ENCODE measurements around the gene OXA1L.
"Not testable (repeated sequence)": the region's sequence is repeated elsewhere in the genome, so short reads cannot be mapped to it uniquely, and the experiment has no call there.

Gene OXA1L

GRCh38 chr14:22791301-22791700 is 24.8 kb downstream of the OXA1L start:
- H4K8ac ChIP-seq (ENCODE audit: low read depth, low read length) = no peak overlapping the region
- DNase-seq (ENCODE audit: low spot score) = no peak
- no peak overlapping the region for H2BK5ac ChIP-seq (ENCODE audit: low read length)
- H3K4me3 ChIP-seq (ENCODE audit: low read length in 2 of 2) = no peak overlapping the region
- no peak overlapping the region for H3K14ac ChIP-seq (ENCODE audit: low read length)
- H2BK15ac ChIP-seq (ENCODE audit: low read length) = no peak overlapping the region
- H3K27me3 ChIP-seq (ENCODE audit: control insufficient read depth in 3 of 3, insufficient read depth in 3 of 3, low read depth in 1 of 3, low read length in 3 of 3) = peaks cover 0 to 8% (median 0%) of the 10 kb centered on the region in 3 experiments
- peak overlapping the region; percentile 16 for H2AFZ ChIP-seq (ENCODE audit: low read length)
- no peak overlapping the region for H2BK12ac ChIP-seq (ENCODE audit: low read length)
- H3K4ac ChIP-seq (ENCODE audit: low read length) = no peak overlapping the region
- no peak overlapping the region for H3K9ac ChIP-seq (ENCODE audit: low read depth, low read length, poor library complexity)
- no peak overlapping the region for H3K18ac ChIP-seq (ENCODE audit: low read length)
- H2BK120ac ChIP-seq (ENCODE audit: low read depth, low read length) = no peak overlapping the region
- no peak overlapping the region for H3K27ac ChIP-seq (replicated peaks; ENCODE audit: low read length)
- no peak overlapping the region for H3K23ac ChIP-seq (ENCODE audit: low read depth, low read length, poor library complexity)
- no peak overlapping the region for H4K91ac ChIP-seq (ENCODE audit: low read depth, low read length, poor library complexity)
- WGBS, 2 donors (ENCODE audit: extremely low coverage in 2 of 2, insufficient read length in 2 of 2, insufficient replicate concordance in 1 of 2) = no CpG with 5 or more reads among the region's 3 CpGs
- H2AK5ac ChIP-seq (ENCODE audit: low read depth, low read length) = no peak overlapping the region
- H3K79me1 ChIP-seq (ENCODE audit: low read depth, low read length) = no peaks in the 10 kb centered on the region
- no peaks in the 10 kb centered on the region for H3K36me3 ChIP-seq (replicated peaks in 1 of 2; ENCODE audit: control insufficient read depth in 2 of 2, insufficient read depth in 2 of 2, low read length in 2 of 2)
- no peaks in the 10 kb centered on the region for H3K9me3 ChIP-seq (replicated peaks in 1 of 2; ENCODE audit: control insufficient read depth in 2 of 2, insufficient read depth in 1 of 2, low read depth in 1 of 2, low read length in 2 of 2)
- H3K4me1 ChIP-seq (ENCODE audit: control insufficient read depth in 2 of 2, insufficient read depth in 1 of 2, low read depth in 1 of 2, low read length in 2 of 2) = no peaks in the 10 kb centered on the region
- H3K4me2 ChIP-seq (ENCODE audit: insufficient read depth, low read length, poor library complexity, severe bottlenecking) = no peak overlapping the region

GRCh38 chr14:22792158-22792557 is 25.7 kb downstream of the OXA1L start:
- H3K9me3 ChIP-seq (replicated peaks in 1 of 2; ENCODE audit: control insufficient read depth in 2 of 2, insufficient read depth in 1 of 2, low read depth in 1 of 2, low read length in 2 of 2) = no peaks in the 10 kb centered on the region
- no peak overlapping the region for H2AK5ac ChIP-seq (ENCODE audit: low read depth, low read length)
- H3K4me3 ChIP-seq (ENCODE audit: low read length in 2 of 2) = no peak overlapping the region
- no peak overlapping the region for H3K9ac ChIP-seq (ENCODE audit: low read depth, low read length, poor library complexity)
- no peak overlapping the region for H2BK12ac ChIP-seq (ENCODE audit: low read length)
- H3K23ac ChIP-seq (ENCODE audit: low read depth, low read length, poor library complexity) = no peak overlapping the region
- no peak overlapping the region for H3K27ac ChIP-seq (replicated peaks; ENCODE audit: low read length)
- H3K36me3 ChIP-seq (replicated peaks in 1 of 2; ENCODE audit: control insufficient read depth in 2 of 2, insufficient read depth in 2 of 2, low read length in 2 of 2) = no peaks in the 10 kb centered on the region
- no peak overlapping the region for H2BK15ac ChIP-seq (ENCODE audit: low read length)
- H3K4me1 ChIP-seq (ENCODE audit: control insufficient read depth in 2 of 2, insufficient read depth in 1 of 2, low read depth in 1 of 2, low read length in 2 of 2) = no peaks in the 10 kb centered on the region
- no peak overlapping the region for H2AFZ ChIP-seq (ENCODE audit: low read length)
- H2BK5ac ChIP-seq (ENCODE audit: low read length) = no peak overlapping the region
- no peak overlapping the region for H3K4me2 ChIP-seq (ENCODE audit: insufficient read depth, low read length, poor library complexity, severe bottlenecking)
- WGBS, 2 donors (ENCODE audit: extremely low coverage in 2 of 2, insufficient read length in 2 of 2, insufficient replicate concordance in 1 of 2) = no CpG with 5 or more reads among the region's 2 CpGs
- no peak overlapping the region for H3K18ac ChIP-seq (ENCODE audit: low read length)
- H3K27me3 ChIP-seq (ENCODE audit: control insufficient read depth in 3 of 3, insufficient read depth in 3 of 3, low read depth in 1 of 3, low read length in 3 of 3) = peaks cover 0 to 10% (median 0%) of the 10 kb centered on the region in 3 experiments
- no peak overlapping the region for H3K4ac ChIP-seq (ENCODE audit: low read length)
- no peak overlapping the region for H4K8ac ChIP-seq (ENCODE audit: low read depth, low read length)
- no peak for DNase-seq (ENCODE audit: low spot score)
- no peak overlapping the region for H4K91ac ChIP-seq (ENCODE audit: low read depth, low read length, poor library complexity)
- H2BK120ac ChIP-seq (ENCODE audit: low read depth, low read length) = no peak overlapping the region
- no peak overlapping the region for H3K14ac ChIP-seq (ENCODE audit: low read length)
- H3K79me1 ChIP-seq (ENCODE audit: low read depth, low read length) = no peaks in the 10 kb centered on the region

- WGBS, 2 donors (ENCODE audit: extremely low coverage in 2 of 2, insufficient read length in 2 of 2, insufficient replicate concordance in 1 of 2) = no CpG with 5 or more reads among the region's 5 CpGs
- H4K8ac ChIP-seq (ENCODE audit: low read depth, low read length); H3K9ac ChIP-seq (ENCODE audit: low read depth, low read length, poor library complexity); H2AFZ ChIP-seq (ENCODE audit: low read length); H3K4me3 ChIP-seq (ENCODE audit: low read length in 2 of 2); H2BK12ac ChIP-seq (ENCODE audit: low read length); H3K4me2 ChIP-seq (ENCODE audit: insufficient read depth, low read length, poor library complexity, severe bottlenecking); H3K4ac ChIP-seq (ENCODE audit: low read length); H2BK120ac ChIP-seq (ENCODE audit: low read depth, low read length); H3K4me1 ChIP-seq (ENCODE audit: control insufficient read depth in 2 of 2, insufficient read depth in 1 of 2, low read depth in 1 of 2, low read length in 2 of 2); H3K14ac ChIP-seq (ENCODE audit: low read length); H2BK15ac ChIP-seq (ENCODE audit: low read length); H3K36me3 ChIP-seq (replicated peaks in 1 of 2; ENCODE audit: control insufficient read depth in 2 of 2, insufficient read depth in 2 of 2, low read length in 2 of 2); H2BK5ac ChIP-seq (ENCODE audit: low read length); H3K9me3 ChIP-seq (replicated peaks in 1 of 2; ENCODE audit: control insufficient read depth in 2 of 2, insufficient read depth in 1 of 2, low read depth in 1 of 2, low read length in 2 of 2); H3K79me1 ChIP-seq (ENCODE audit: low read depth, low read length); H3K27ac ChIP-seq (replicated peaks; ENCODE audit: low read length); H3K18ac ChIP-seq (ENCODE audit: low read length); DNase-seq (ENCODE audit: low spot score); H4K91ac ChIP-seq (ENCODE audit: low read depth, low read length, poor library complexity); H2AK5ac ChIP-seq (ENCODE audit: low read depth, low read length); H3K23ac ChIP-seq (ENCODE audit: low read depth, low read length, poor library complexity): not testable (repeated sequence)
- peaks cover 0 to 10% (median 0%) of the 10 kb centered on the region in 3 experiments for H3K27me3 ChIP-seq (ENCODE audit: control insufficient read depth in 3 of 3, insufficient read depth in 3 of 3, low read depth in 1 of 3, low read length in 3 of 3)
Observed at GRCh38 chr14:22793550-22793949, 27.1 kb downstream of the OXA1L start.

GRCh38 chr14:22793976-22794375 is 27.5 kb downstream of the OXA1L start:
- no peak overlapping the region for H2BK5ac ChIP-seq (ENCODE audit: low read length)
- no peak overlapping the region for H3K9ac ChIP-seq (ENCODE audit: low read depth, low read length, poor library complexity)
- no peak overlapping the region for H3K4me3 ChIP-seq (ENCODE audit: low read length in 2 of 2)
- no peak for DNase-seq (ENCODE audit: low spot score)
- H3K23ac ChIP-seq (ENCODE audit: low read depth, low read length, poor library complexity) = no peak overlapping the region
- no peak overlapping the region for H3K4ac ChIP-seq (ENCODE audit: low read length)
- H4K91ac ChIP-seq (ENCODE audit: low read depth, low read length, poor library complexity) = no peak overlapping the region
- H2BK15ac ChIP-seq (ENCODE audit: low read length) = no peak overlapping the region
- no peak overlapping the region for H3K27ac ChIP-seq (replicated peaks; ENCODE audit: low read length)
- H2BK12ac ChIP-seq (ENCODE audit: low read length) = no peak overlapping the region
- WGBS, 2 donors (ENCODE audit: extremely low coverage in 2 of 2, insufficient read length in 2 of 2, insufficient replicate concordance in 1 of 2) = no CpG with 5 or more reads among the region's 5 CpGs
- H3K9me3 ChIP-seq (replicated peaks in 1 of 2; ENCODE audit: control insufficient read depth in 2 of 2, insufficient read depth in 1 of 2, low read depth in 1 of 2, low read length in 2 of 2) = no peaks in the 10 kb centered on the region
- no peaks in the 10 kb centered on the region for H3K36me3 ChIP-seq (replicated peaks in 1 of 2; ENCODE audit: control insufficient read depth in 2 of 2, insufficient read depth in 2 of 2, low read length in 2 of 2)
- H3K4me2 ChIP-seq (ENCODE audit: insufficient read depth, low read length, poor library complexity, severe bottlenecking) = no peak overlapping the region
- H4K8ac ChIP-seq (ENCODE audit: low read depth, low read length) = no peak overlapping the region
- H3K18ac ChIP-seq (ENCODE audit: low read length) = no peak overlapping the region
- H3K14ac ChIP-seq (ENCODE audit: low read length) = no peak overlapping the region
- peaks cover 0 to 10% (median 0%) of the 10 kb centered on the region in 3 experiments for H3K27me3 ChIP-seq (ENCODE audit: control insufficient read depth in 3 of 3, insufficient read depth in 3 of 3, low read depth in 1 of 3, low read length in 3 of 3)
- H3K4me1 ChIP-seq (ENCODE audit: control insufficient read depth in 2 of 2, insufficient read depth in 1 of 2, low read depth in 1 of 2, low read length in 2 of 2) = peaks cover 0 to 2% of the 10 kb centered on the region in 2 donors
- no peak overlapping the region for H2AFZ ChIP-seq (ENCODE audit: low read length)
- H3K79me1 ChIP-seq (ENCODE audit: low read depth, low read length) = no peaks in the 10 kb centered on the region
- H2AK5ac ChIP-seq (ENCODE audit: low read depth, low read length) = no peak overlapping the region
- no peak overlapping the region for H2BK120ac ChIP-seq (ENCODE audit: low read depth, low read length)

All from neuronal stem cell (in vitro differentiated cells).